ENCODE results near the gene SAPCD1. TPM values are rescaled to one million over a fixed set of nuclear protein-coding genes. Genes with fewer than 3 reads are reported as not detected.

SAPCD1 gene
- total RNA-seq, 1 experiment from 2014 or later = 13.0 TPM

DNA sequence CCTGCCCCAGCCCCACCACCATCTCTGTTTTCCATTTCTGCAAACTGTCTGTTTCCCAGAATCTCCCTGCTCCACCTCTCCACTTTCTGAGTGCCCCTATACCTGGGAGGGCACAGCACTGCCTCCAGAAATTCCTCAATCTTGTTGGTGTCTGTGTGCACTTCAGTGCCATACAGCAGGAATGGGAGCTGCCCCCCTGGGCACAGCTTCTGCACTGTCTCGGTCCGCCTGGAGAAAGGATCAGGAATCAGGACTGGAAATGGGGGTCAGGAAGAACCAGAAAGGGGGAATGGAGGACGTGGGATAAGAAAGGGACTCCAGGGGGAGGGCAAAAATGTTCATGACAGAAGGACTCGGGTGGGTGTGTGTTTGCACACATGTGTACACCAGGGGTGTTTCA is 28.7 kb upstream of the SAPCD1 start:
- Histone ChIP-seq H3K36me3 (ENCODE audit: control insufficient read depth, insufficient read depth, low read length) (peaks cover 4% of the 10 kb centered on the region; the same call in 1 of the 2 replicates), H3K4me1 (peaks cover 30% of the 10 kb centered on the region), H3K27me3 (replicated peaks; ENCODE audit: control insufficient read depth, insufficient read depth, low read length) (no peaks in the 10 kb centered on the region), H3K9me3 (no peaks in the 10 kb centered on the region), H3K4me3 (ENCODE audit: low read depth, low read length) (peak overlapping the region; percentile 71)
- Mint-ChIP-seq H3K9me3 (ENCODE audit: unreplicated experiment) (no peaks in the 10 kb centered on the region), H3K27ac (ENCODE audit: unreplicated experiment) (peak overlapping the region; percentile 98), H3K4me1 (ENCODE audit: low read depth, unreplicated experiment) (peaks cover 41% of the 10 kb centered on the region), H3K4me3 (ENCODE audit: unreplicated experiment) (peak overlapping the region; percentile 95), H3K36me3 (ENCODE audit: insufficient read depth, unreplicated experiment) (peaks cover 95% of the 10 kb centered on the region), H3K27me3 (ENCODE audit: insufficient read depth, unreplicated experiment) (no peaks in the 10 kb centered on the region)
- BruUV-seq (replicated peaks) = no TSS peak
- TF ChIP-seq, protein P1, sequence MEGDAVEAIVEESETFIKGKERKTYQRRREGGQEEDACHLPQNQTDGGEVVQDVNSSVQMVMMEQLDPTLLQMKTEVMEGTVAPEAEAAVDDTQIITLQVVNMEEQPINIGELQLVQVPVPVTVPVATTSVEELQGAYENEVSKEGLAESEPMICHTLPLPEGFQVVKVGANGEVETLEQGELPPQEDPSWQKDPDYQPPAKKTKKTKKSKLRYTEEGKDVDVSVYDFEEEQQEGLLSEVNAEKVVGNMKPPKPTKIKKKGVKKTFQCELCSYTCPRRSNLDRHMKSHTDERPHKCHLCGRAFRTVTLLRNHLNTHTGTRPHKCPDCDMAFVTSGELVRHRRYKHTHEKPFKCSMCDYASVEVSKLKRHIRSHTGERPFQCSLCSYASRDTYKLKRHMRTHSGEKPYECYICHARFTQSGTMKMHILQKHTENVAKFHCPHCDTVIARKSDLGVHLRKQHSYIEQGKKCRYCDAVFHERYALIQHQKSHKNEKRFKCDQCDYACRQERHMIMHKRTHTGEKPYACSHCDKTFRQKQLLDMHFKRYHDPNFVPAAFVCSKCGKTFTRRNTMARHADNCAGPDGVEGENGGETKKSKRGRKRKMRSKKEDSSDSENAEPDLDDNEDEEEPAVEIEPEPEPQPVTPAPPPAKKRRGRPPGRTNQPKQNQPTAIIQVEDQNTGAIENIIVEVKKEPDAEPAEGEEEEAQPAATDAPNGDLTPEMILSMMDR (IDR thresholded peaks at IDR 0.05; ENCODE audit: insufficient read depth in 1 of 2, low read depth in 1 of 2, low read length in 1 of 2, severe bottlenecking in 1 of 2, unreplicated experiment in 1 of 2) = no peak
- CTCF ChIA-PET = interaction anchor here (1.1 kb wide), 1 partner anchor 36 kb away, joined by 4 read pairs; no protein-coding TSS in a partner anchor
- intact Hi-C loops (cut with micrococcal nuclease; ENCODE audit: unreplicated experiment) = no loop called here
- POLR2A ChIA-PET = no interaction called here
- DNase-seq = no peak

DNA sequence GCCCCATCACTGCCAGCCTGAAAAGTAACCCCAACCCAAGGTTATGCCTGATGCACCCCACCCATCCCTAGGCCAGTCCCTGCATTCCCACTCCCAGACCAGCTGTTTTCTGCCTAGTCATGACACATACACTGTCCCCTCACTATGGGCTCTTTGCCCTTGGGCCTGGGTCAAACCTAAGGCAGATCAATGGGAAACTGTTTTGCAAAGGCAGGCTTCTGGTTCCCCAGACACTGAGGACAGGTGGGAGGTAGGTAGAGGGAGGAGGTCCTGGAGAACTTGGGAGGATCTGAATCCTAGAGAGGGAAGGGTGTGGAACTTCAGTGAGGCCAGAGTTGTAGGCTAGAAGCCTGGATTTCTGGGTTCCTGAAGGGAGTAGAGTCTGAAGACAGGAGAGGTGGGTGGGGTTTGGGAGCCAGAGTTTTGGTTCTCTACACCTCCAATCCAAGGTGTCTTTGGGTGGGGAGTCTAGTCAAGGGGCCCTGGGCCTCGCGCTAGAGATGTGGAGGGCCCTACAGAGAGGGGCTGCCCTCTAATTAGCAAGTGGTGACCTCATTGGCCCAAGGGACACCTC is 28.1 kb upstream of the SAPCD1 start:
- BruUV-seq (replicated peaks) = no TSS peak
- peak overlapping the region; percentile 71 for H3K4me3 ChIP-seq (ENCODE audit: low read depth, low read length)
- H3K36me3 ChIP-seq (ENCODE audit: control insufficient read depth, insufficient read depth, low read length) = peaks cover 4% of the 10 kb centered on the region; the same call in 1 of the 2 replicates
- peaks cover 92% of the 10 kb centered on the region for H3K36me3 Mint-ChIP-seq (ENCODE audit: insufficient read depth, unreplicated experiment)
- POLR2A ChIA-PET = no interaction called here
- H3K27me3 Mint-ChIP-seq (ENCODE audit: insufficient read depth, unreplicated experiment) = no peaks in the 10 kb centered on the region
- CTCF ChIA-PET = no interaction called here
- H3K4me1 Mint-ChIP-seq (ENCODE audit: low read depth, unreplicated experiment) = peaks cover 41% of the 10 kb centered on the region
- peaks cover 34% of the 10 kb centered on the region for H3K4me1 ChIP-seq
- H3K27me3 ChIP-seq (replicated peaks; ENCODE audit: control insufficient read depth, insufficient read depth, low read length) = no peaks in the 10 kb centered on the region
- DNase-seq = no peak
- peak overlapping the region; percentile 98 for H3K27ac Mint-ChIP-seq (ENCODE audit: unreplicated experiment)
- no peaks in the 10 kb centered on the region for H3K9me3 ChIP-seq
- intact Hi-C loops (cut with micrococcal nuclease; ENCODE audit: unreplicated experiment) = no loop called here
- H3K9me3 Mint-ChIP-seq (ENCODE audit: unreplicated experiment) = no peaks in the 10 kb centered on the region
- peak overlapping the region; percentile 95 for H3K4me3 Mint-ChIP-seq (ENCODE audit: unreplicated experiment)
- TF ChIP-seq, protein P1 (IDR thresholded peaks at IDR 0.05; ENCODE audit: insufficient read depth in 1 of 2, low read depth in 1 of 2, low read length in 1 of 2, severe bottlenecking in 1 of 2, unreplicated experiment in 1 of 2) = no peak

DNA sequence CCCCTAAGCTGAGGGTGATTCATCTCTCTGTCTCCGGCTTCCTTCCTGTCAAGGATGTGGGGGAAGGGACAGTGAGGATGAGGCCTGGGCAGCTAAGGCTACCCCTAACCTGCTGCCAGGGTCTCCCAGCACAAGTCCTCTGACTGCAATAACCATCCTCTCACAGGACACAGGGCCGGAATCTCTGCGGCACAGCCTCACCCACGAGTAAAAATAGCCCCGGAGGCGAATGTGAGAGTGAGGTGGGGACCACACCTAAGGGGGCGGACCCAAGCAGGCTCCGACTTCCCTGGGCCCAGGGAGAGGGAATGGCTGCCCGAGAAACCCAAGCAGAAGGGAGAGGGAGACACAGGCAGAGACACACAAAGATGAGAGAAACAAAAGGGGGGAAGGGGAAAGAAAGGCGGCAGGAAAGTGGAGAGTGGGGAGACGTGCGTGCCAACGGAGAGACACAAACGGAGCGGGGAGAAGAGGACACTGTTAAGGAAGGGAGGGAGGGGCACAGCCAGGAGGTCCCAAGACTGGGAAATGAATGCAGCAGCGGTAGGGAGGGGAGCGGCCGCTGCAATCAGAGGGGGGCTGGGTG is 27.5 kb upstream of the SAPCD1 start:
- Histone ChIP-seq H3K27me3 (replicated peaks; ENCODE audit: control insufficient read depth, insufficient read depth, low read length) (no peaks in the 10 kb centered on the region), H3K4me1 (peaks cover 34% of the 10 kb centered on the region), H3K4me3 (ENCODE audit: low read depth, low read length) (peak overlapping the region; percentile 71), H3K9me3 (no peaks in the 10 kb centered on the region), H3K36me3 (ENCODE audit: control insufficient read depth, insufficient read depth, low read length) (peaks cover 4% of the 10 kb centered on the region; the same call in 1 of the 2 replicates)
- CTCF ChIA-PET = interaction anchor here (0.9 kb wide), 1 partner anchor 35 kb away, joined by 5 read pairs; no protein-coding TSS in a partner anchor
- Mint-ChIP-seq H3K4me1 (ENCODE audit: low read depth, unreplicated experiment) (peaks cover 42% of the 10 kb centered on the region), H3K9me3 (ENCODE audit: unreplicated experiment) (no peaks in the 10 kb centered on the region), H3K27me3 (ENCODE audit: insufficient read depth, unreplicated experiment) (no peaks in the 10 kb centered on the region), H3K4me3 (ENCODE audit: unreplicated experiment) (peak overlapping the region; percentile 95), H3K27ac (ENCODE audit: unreplicated experiment) (peak overlapping the region; percentile 98), H3K36me3 (ENCODE audit: insufficient read depth, unreplicated experiment) (peaks cover 92% of the 10 kb centered on the region)
- TF ChIP-seq, protein P1 (IDR thresholded peaks at IDR 0.05; ENCODE audit: insufficient read depth in 1 of 2, low read depth in 1 of 2, low read length in 1 of 2, severe bottlenecking in 1 of 2, unreplicated experiment in 1 of 2) = no peak
- no TSS peak for BruUV-seq (replicated peaks)
- intact Hi-C loops (cut with micrococcal nuclease; ENCODE audit: unreplicated experiment) = loop anchor here (5.0 kb wide), 3 partner anchors 33 to 188 kb away; partner anchors contain the start of genes ABHD16A, ATP6V1G2, CSNK2B and LY6G5B
- POLR2A ChIA-PET = interaction anchor here (0.6 to 0.7 kb wide), 3 partner anchors 11 to 32 kb away, joined by 3 to 6 read pairs (median 4); partner anchors contain the start of gene ABHD16A
- peak; percentile 51 to 53 for DNase-seq
